Esophagus (tissue), 2 donors: ENCODE measurements around the gene CACNB1. TPM values are rescaled to one million over a fixed set of nuclear protein-coding genes. Genes with fewer than 3 reads are reported as not detected.

Experiments
- H3K27ac ChIP-seq, 2 donors: one replicate each; pipeline ENCODE4 v1.5.1; 2013; ENCODE audit warnings: low read depth in 2 of 2, mild to moderate bottlenecking in 2 of 2, inconsistent platforms in 1 of 2, low read length in 1 of 2, moderate library complexity in 1 of 2
- H3K27me3 ChIP-seq, 2 donors: one replicate each; pipeline ENCODE4 v1.6.1; 2013; ENCODE audit warnings: low read length in 2 of 2, control low read depth in 1 of 2, mild to moderate bottlenecking in 1 of 2; ENCODE audit not compliant: insufficient read depth in 2 of 2, control insufficient read depth in 1 of 2
- H3K36me3 ChIP-seq, 2 donors: one replicate each; pipeline ENCODE4 v1.6.1; 2013; ENCODE audit warnings: low read length in 1 of 2; ENCODE audit not compliant: control insufficient read depth in 2 of 2, insufficient read depth in 2 of 2
- H3K4me1 ChIP-seq, 2 donors: one replicate each; pipeline ENCODE4 v1.6.1; 2013; ENCODE audit warnings: low read length in 1 of 2; ENCODE audit not compliant: control insufficient read depth in 2 of 2, insufficient read depth in 2 of 2
- H3K4me3 ChIP-seq, 2 donors: one replicate each; pipeline ENCODE4 v1.5.1; 2013; ENCODE audit warnings: low read length in 2 of 2, mild to moderate bottlenecking in 2 of 2, low read depth in 1 of 2, moderate library complexity in 1 of 2
- H3K9me3 ChIP-seq, 2 donors: one replicate each; pipeline ENCODE4 v1.6.1; 2013; ENCODE audit warnings: mild to moderate bottlenecking in 2 of 2, low read depth in 1 of 2, low read length in 1 of 2, moderate library complexity in 1 of 2; ENCODE audit not compliant: control insufficient read depth in 2 of 2, insufficient read depth in 1 of 2
- WGBS, 2 donors: extraction: QIAGEN DNeasy Blood & Tissue Kit; methylation state at CpG; one replicate each; pipeline ENCODE4 v1.1.7; 2013; 5-methylcytosine and 5-hydroxymethylcytosine counted together
- polyA plus RNA-seq, 2 donors: library from polyadenylated mRNA; stranded (reverse); fragments of 200-250 nt; gene quantifications; one replicate each; pipeline ENCODE4 v1.2.3, GENCODE V29; 2013
- donor health status: healthy with polysubstance abuse.
- donor health status: Bipolar disorder and iron deficiency.

CACNB1 gene
- polyA plus RNA-seq, 2 donors: 1.6 to 2.6 TPM

DNA sequence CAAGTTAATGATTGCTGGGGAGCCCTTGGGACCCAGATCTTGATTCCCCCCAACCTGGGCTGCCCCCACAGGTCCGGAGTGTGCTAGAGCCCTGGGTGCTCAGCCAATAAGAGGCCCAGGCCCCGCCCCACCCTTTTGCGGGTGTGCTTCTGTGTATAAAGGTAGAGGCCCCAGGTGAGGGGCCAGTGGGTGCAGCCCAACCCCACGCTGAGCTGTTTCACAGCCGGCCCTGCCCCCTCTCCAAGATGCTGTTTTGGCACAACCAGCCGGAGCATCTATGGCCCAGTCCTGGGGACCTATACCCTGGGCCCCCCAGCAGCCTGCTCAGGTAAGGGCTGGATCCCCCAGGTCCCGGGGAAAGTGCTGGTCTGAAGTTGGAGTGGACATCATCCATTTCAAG is 40.1 kb upstream of the CACNB1 start:
- Histone ChIP-seq H3K9me3 (no peaks in the 10 kb centered on the region), H3K27ac (no peak overlapping the region), H3K4me3 (no peak overlapping the region), H3K36me3 (no peaks in the 10 kb centered on the region), H3K4me1 (peaks cover 0 to 4% of the 10 kb centered on the region in 2 donors), H3K27me3 (no peaks in the 10 kb centered on the region)
- 70 to 81% methylated on average over 7 of the region's 7 CpGs for WGBS, 2 donors

DNA sequence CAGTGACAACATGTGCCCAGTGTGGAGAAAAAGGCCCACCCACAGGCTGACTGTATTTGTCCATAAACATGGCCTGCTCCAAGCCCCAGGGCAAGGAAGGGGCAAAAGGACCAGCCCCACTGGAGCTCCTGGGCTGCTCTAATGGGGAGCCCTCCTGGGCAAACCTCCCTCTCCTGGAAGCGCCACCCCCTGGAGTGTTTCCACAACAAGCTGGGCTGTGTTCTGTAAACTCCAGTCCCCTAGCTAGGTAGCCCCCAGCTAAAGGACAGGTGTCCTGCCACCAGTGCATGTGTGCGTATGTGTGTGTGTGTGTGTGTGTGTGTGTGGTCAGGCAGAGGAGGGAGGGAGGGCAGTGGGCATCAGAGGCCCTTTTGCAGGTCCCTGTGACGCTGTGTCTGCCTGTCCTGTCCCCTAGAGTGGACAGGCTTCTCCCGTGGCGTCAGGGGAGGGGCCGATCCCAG is 39.5 kb upstream of the CACNB1 start:
- H3K27me3 ChIP-seq: no peaks in the 10 kb centered on the region

DNA sequence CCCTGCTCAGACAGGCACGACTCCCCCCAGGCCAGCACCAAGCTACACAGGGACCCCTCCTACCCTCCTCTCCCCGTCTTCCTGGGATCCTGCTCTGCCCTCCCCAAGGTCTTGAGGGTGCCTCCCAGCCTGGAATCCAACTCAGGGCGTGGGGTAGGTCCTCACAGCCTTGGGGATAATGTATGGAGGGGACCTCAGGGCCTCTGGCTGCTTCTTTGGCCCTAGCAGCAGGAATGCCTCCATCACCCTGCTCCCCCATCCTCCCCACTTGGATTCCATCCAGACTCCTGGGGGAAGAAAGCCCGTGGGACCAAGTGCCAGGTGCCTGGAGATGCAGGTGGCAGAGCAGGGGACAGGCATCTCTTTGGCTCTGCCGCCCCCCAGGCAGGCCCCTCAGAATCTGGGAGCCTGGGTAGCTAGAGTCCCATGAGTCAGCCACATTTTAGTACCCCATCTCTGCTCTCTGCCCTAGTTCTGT is 39.0 kb upstream of the CACNB1 start:
- H3K27ac ChIP-seq: no peak overlapping the region

More for the DNA sequence above, 39.5 kb upstream of the CACNB1 start:
- 69 to 82% methylated on average over 6 of the region's 6 CpGs for WGBS, 2 donors
- Histone ChIP-seq H3K9me3 (no peaks in the 10 kb centered on the region), H3K4me1 (peaks cover 0 to 5% of the 10 kb centered on the region in 2 donors), H3K27ac (no peak overlapping the region), H3K4me3 (no peak overlapping the region), H3K36me3 (no peaks in the 10 kb centered on the region)

DNA sequence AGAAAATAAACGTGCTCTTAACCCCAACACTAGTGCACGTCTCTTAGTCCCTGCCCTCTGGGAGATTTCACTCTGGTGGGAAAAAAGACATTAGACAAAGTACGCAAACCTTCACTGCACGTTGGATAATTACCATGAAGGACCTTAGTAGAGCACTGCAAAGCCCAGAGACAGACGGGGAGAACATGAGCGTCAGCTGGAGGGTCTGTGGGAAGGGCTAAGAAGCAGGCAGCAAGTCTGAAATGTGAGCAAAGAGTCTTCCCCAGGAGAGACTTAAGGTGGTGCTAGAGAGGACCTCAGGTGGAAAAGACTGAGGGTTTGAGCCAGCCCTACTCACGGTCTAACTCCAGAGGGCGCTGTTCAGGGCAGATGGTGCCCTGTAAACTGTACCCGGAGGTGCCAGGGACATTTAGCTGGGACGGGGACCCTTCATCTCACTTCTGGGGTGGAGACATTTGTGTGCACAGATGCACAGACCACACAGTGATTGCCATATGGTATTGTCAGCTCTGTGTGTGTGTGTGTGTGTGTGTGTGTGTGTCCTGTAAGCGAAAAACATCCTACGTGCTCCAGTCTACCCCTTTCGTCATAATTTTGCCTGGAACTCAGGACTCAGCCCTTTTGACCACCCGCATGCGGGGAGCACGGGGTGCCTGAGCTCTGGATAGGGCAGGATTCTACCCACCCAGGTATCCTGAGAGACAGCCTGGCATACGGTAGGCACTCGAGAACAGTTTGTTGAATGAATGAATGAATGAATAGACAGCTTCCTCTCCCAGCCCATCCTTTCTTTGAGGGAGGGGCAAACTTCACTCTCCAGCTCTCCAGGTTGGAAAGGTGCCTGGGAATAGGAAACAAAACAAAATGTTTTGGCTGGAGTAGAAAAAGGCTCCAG is 38.3 kb upstream of the CACNB1 start:
- Histone ChIP-seq H3K4me3 (no peak overlapping the region), H3K4me1 (peaks cover 0 to 5% of the 10 kb centered on the region in 2 donors), H3K36me3 (no peaks in the 10 kb centered on the region), H3K9me3 (no peaks in the 10 kb centered on the region), H3K27me3 (no peaks in the 10 kb centered on the region), H3K27ac (no peak overlapping the region)
- 25 to 31% methylated on average over 18 of the region's 18 CpGs for WGBS, 2 donors

More for the DNA sequence above, 39.0 kb upstream of the CACNB1 start:
- Histone ChIP-seq H3K4me1 (peaks cover 0 to 5% of the 10 kb centered on the region in 2 donors), H3K36me3 (no peaks in the 10 kb centered on the region), H3K9me3 (no peaks in the 10 kb centered on the region), H3K4me3 (no peak overlapping the region), H3K27me3 (no peaks in the 10 kb centered on the region)
- 38 to 41% methylated on average over 5 of the region's 5 CpGs for WGBS, 2 donors

DNA sequence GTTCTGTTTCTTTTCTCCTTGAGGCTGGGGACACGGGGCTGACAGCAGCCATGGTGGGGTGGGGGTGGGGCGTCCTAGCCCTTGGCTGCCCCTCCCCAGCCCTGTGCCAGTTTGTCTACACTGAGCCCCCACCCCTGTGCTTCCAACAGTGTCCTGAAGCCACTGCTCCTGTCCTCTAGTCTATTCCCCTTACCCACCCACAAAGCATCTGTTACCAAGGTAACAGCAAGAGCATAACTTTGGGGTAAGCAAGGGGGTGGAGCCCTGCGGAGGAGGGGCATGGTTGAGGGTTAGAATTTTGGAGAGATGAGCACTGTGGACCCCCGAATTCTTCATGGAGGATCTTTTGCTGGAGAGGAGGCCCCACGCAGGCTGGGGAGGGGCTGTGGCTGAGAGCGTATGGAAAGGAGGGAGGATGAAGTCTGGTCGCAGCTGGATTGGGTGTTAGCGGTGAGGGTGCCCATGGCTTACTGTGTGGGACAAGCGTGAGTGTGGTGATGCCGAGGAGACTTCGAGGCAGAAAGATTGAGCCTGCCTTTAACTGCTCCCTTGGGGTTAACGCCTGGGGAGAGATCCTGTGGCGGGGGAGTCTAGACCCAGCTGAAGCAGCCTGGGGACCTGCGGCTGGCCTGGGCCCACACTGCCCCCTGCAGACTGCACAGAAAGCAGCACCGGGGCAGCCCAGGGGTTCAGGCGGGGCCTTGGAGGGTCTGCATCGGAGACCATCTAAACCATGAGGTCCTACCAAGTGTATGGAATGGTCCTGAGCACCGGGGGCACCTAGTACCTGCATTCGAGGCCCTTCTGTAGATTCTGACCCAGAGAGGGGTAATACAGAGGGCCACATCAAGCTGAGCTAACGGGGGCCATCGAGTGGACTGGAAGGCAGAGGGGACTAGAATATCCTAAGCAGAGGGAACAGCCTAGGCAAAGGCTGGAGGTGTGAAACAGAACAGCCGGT is 34.4 kb upstream of the CACNB1 start:
- H3K4me3 ChIP-seq: no peak overlapping the region
- WGBS, 2 donors: 11 to 12% methylated on average over 22 of the region's 22 CpGs
- H3K4me1 ChIP-seq: peaks cover 0 to 2% of the 10 kb centered on the region in 2 donors
- no peaks in the 10 kb centered on the region for H3K9me3 ChIP-seq
- H3K36me3 ChIP-seq: no peaks in the 10 kb centered on the region
- no peak overlapping the region for H3K27ac ChIP-seq
- H3K27me3 ChIP-seq: no peaks in the 10 kb centered on the region

DNA sequence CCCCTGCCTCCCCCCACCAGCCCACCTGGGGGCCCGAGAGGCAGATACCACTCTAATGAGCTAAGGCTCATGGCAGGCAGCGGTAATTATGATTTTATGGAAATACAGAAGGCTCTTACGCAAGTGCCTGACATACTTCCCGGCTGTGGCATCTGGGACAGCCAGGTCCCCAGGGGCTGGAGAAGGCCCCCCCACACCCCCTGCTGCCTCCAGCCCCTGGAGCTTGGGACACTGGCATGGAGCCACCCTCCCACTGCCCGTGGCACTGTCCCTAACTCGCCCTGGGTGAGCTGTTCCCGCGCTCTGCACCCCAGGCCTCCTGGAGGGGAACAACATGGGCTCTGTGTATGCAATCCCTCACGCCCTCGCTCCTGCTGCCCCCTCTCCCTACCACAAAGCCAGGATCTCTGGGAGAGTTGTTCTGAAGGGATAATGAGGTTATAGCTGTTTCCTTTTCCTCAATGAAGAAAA is 33.7 kb upstream of the CACNB1 start:
- WGBS, 2 donors: 30 to 52% methylated on average over 10 of the region's 10 CpGs
- H3K27ac ChIP-seq: no peak overlapping the region
- H3K4me1 ChIP-seq: peaks cover 0 to 2% of the 10 kb centered on the region in 2 donors
- no peaks in the 10 kb centered on the region for H3K27me3 ChIP-seq
- no peak overlapping the region for H3K4me3 ChIP-seq
- no peaks in the 10 kb centered on the region for H3K9me3 ChIP-seq
- H3K36me3 ChIP-seq: no peaks in the 10 kb centered on the region

DNA sequence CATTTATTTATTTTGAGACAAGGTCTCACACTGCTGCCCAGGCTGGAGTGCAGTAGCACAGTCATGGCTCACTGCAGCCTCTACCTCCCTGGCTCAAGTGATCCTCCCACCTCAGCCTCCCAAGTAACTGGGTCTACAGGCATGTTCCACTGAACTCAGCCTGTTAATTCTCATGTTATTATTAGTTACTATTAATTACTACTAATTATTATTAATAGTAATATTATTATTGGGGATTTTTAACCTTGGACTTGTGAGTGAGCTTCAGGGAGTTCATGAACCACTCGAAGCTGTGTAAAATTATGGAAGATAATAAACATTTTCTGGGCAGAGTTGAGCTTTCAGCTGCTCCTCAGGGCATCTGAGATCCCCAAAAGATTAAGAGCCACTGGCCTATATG is 32.9 kb upstream of the CACNB1 start:
- H3K27ac ChIP-seq: no peak overlapping the region
- WGBS, 2 donors: 55 to 78% methylated on average over 1 of the region's 1 CpG
- H3K27me3 ChIP-seq: peaks cover 0 to 6% of the 10 kb centered on the region in 2 donors

DNA sequence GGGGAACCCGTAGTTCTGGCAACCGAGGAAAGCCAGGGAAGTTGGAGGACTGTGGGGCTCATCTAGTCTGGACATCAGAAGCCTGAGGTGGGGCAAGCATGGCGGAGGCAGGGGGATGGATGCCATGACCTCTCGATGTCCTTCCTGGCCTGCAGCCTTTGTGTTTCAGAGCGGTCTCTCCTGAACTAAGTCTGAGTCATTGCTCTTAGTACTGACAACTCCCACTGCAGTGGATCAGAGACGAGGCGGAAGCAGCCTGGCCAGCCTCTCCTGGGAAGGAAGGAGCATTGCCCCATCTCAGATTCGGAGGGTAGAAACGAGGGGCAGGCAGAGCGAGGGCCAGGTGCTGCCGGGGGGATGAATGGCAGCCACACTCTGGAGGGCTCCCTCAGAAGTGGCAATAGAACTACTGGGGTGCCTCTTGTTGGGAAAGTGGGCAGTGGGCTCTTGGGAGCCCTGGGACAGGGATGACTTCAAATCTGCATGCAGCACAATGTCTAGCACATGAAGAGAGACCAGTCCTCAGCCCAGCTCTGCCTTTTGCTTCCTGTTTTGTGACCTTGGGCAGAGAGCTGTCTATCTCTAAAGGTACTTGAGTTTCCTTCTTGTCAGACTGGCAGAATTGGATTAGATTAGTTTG is 31.9 kb upstream of the CACNB1 start:
- Histone ChIP-seq H3K27ac (peak overlapping the region in 1 of 2 donors; percentile 51), H3K36me3 (no peaks in the 10 kb centered on the region), H3K9me3 (no peaks in the 10 kb centered on the region), H3K4me3 (no peak overlapping the region), H3K27me3 (peaks cover 0 to 11% of the 10 kb centered on the region in 2 donors), H3K4me1 (peaks cover 6 to 8% of the 10 kb centered on the region in 2 donors)
- WGBS, 2 donors: 63 to 66% methylated on average over 11 of the region's 11 CpGs

More for the DNA sequence above, 32.9 kb upstream of the CACNB1 start:
- no peak overlapping the region for H3K4me3 ChIP-seq
- H3K9me3 ChIP-seq: no peaks in the 10 kb centered on the region
- H3K36me3 ChIP-seq: no peaks in the 10 kb centered on the region
- H3K4me1 ChIP-seq: peaks cover 3% of the 10 kb centered on the region in 2 donors
